K562 (cell line): ENCODE measurements around the gene FOXR1. TPM values are rescaled to one million over a fixed set of nuclear protein-coding genes. Genes with fewer than 3 reads are reported as not detected.

Source experiments
- CHD7 ChIP-seq: fragments of 200-600 bp; sonication (generic); IDR thresholded peaks from one replicate; pipeline ENCODE4 v1.6.1; 2012; ENCODE audit warnings: mild to moderate bottlenecking, low read depth, low read length, inconsistent platforms
- CREB1 ChIP-seq, 2 experiments: sonication (generic) in 1 of 2; formaldehyde crosslinking in 1 of 2; IDR thresholded peaks; 2 replicates each; pipeline versions ENCODE4 v1.6.1 to v1.8.0; 2012 to 2022; ENCODE audit warnings: inconsistent platforms in 1 of 2, mild to moderate bottlenecking in 1 of 2, missing genetic modification reagents in 1 of 2, moderate library complexity in 1 of 2
- FOXJ3 ChIP-seq: sonication (generic); formaldehyde crosslinking; IDR thresholded peaks from 2 replicates; pipeline ENCODE4 v1.4.0; 2020; ENCODE audit warnings: mild to moderate bottlenecking, missing genetic modification reagents
- GABPA ChIP-seq: fragments of 200-800 bp; sonication (Bioruptor generic); conservative IDR thresholded peaks from 2 replicates; pipeline ENCODE4 v1.6.1; 2016; ENCODE audit warnings: low read depth, missing genetic modification characterization, missing compliant biosample characterization
- HDAC2 ChIP-seq: fragments of 450-650 bp; IDR thresholded peaks from 2 replicates; pipeline ENCODE4 v1.6.1; 2016; ENCODE audit warnings: mild to moderate bottlenecking
- HDAC3 ChIP-seq: fragments of 450-650 bp; IDR thresholded peaks from 2 replicates; pipeline ENCODE4 v1.6.1; 2018; ENCODE audit warnings: borderline replicate concordance, mild to moderate bottlenecking, moderate library complexity; ENCODE audit not compliant: partially characterized antibody
- HSF4 ChIP-seq: fragments of 250-450 bp; sonication (Bioruptor Pico); IDR thresholded peaks from 2 replicates; pipeline ENCODE4 v2.1.2; 2022; ENCODE audit warnings: mild to moderate bottlenecking, moderate library complexity, borderline replicate concordance
- MTF1 ChIP-seq: fragments of 250-450 bp; sonication (Bioruptor Pico); IDR thresholded peaks from 2 replicates; pipeline ENCODE4 v1.9.0; 2021; ENCODE audit warnings: moderate library complexity, mild to moderate bottlenecking, inconsistent platforms, borderline replicate concordance
- MYC ChIP-seq, 2 experiments: fragments of 250-450 bp in 1 of 2; sonication (Bioruptor Pico) in 1 of 2; IDR thresholded peaks; 2 replicates each; pipeline versions ENCODE4 v1.5.1 to v1.6.1; 2012 to 2021; ENCODE audit warnings: low read depth in 2 of 2, borderline replicate concordance in 1 of 2, improper control_type of control experiment in 1 of 2, low read length in 1 of 2, mild to moderate bottlenecking in 1 of 2, moderate library complexity in 1 of 2
- ZBED1 ChIP-seq: IDR thresholded peaks from 2 replicates; pipeline ENCODE4 v1.6.1; 2014
- ZBTB2 ChIP-seq: fragments of 450-650 bp; IDR thresholded peaks from 2 replicates; pipeline ENCODE4 v1.6.1; 2016; ENCODE audit warnings: antibody characterized with exemption
- ZNF165 ChIP-seq: fragments of 250-450 bp; sonication (Bioruptor Pico); IDR thresholded peaks from 2 replicates; pipeline ENCODE4 v1.4.0; 2020; ENCODE audit warnings: borderline replicate concordance
- ZNF785 ChIP-seq: fragments of 250-450 bp; sonication (Bioruptor Pico); IDR thresholded peaks from 2 replicates; pipeline ENCODE4 v1.4.0; 2020; ENCODE audit warnings: mild to moderate bottlenecking
- polyA plus RNA-seq, 8 experiments: library from polyadenylated mRNA; depleted of rRNA in 4 of 8; stranded (reverse) in 5 of 8; unstranded in 3 of 8; fragments of >200 nt; fragmentation: Nextera tagmentation in 2 of 8; fragmentation: Illumina TruSeq in 1 of 8; extraction: Ambion mirVana in 2 of 8; extraction: Trizol in 1 of 8; gene quantifications; 2 replicates each; pipeline versions ENCODE4 v1.2.1 to v1.2.3, GENCODE V29; 2011 to 2014; ENCODE audit warnings: inconsistent platforms in 1 of 8, missing spikeins in 1 of 8
- total RNA-seq, 7 experiments: library from RNA; depleted of rRNA in 6 of 7; stranded (reverse); fragments of >200 nt in 6 of 7; fragmentation: Illumina TruSeq in 2 of 7; extraction: Trizol in 2 of 7; gene quantifications; 2 replicates each; pipeline versions ENCODE4 v1.2.1 to v1.2.3, GENCODE V29; 2011 to 2021; ENCODE audit warnings: low replicate concordance in 1 of 7

FOXR1 gene
- total and polyA plus RNA-seq, 9 of the 15 experiments (the other 6 are each of a cell fraction or from before 2014, with no cell fraction given), result not detected

DNA sequence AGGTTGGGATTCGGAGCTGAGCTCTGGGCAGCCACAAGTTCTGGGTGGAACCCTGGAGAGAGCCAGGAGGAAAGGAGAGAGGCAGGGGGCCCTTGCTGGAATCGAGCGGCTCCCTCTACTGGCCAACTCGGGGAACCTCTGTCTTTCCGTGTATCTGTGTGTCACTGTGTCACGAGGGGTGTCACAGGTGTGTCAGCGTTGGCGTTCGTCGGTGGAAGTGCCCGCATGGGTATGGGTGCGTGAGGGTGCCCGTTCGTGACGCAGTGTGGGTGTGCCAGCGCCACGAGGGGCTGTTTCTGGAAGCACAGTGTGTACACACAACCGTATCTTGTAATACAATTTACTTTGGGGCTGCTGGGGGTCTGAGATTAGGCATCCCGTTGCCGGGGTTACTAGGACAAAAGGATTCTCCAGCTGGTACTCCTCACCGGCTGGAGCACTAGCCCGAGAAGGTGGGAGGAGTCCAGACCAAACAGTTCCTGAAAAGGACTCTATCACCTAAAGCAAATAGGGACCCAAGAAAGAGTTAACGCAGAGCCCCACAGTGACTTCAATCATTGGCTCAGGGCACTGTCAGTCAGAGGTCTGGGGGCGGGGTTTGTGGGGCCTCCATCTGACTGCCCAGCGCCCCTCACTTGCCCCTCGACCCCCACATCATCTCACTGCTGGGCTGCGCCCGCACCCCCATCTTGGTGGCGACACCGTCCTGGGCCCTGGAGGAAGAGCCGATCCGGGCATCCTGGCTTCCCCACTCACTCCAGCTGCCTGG, 43.3 kb upstream of the FOXR1 start (continued):
- no peak for TF ChIP-seq CREB1 (IDR thresholded peaks at IDR 0.05)
- TF ChIP-seq CREB1 (CRISPR knock-in tag; IDR thresholded peaks at IDR 0.05), result peak; percentile 79
- no peak for TF ChIP-seq ZBED1
- no peak for TF ChIP-seq ZNF165 (CRISPR knock-in tag)
- TF ChIP-seq FOXJ3 (CRISPR knock-in tag), result no peak
- TF ChIP-seq ZBTB2, result peak; percentile 71; the same call in 1 of the 2 replicates
- no peak for TF ChIP-seq CHD7
- TF ChIP-seq HSF4 (CRISPR knock-in tag), result no peak
- TF ChIP-seq HDAC3, result no peak
- no peak for TF ChIP-seq ZNF785 (CRISPR knock-in tag)
- TF ChIP-seq GABPA (tag), result no peak
- peak; percentile 56; the same call in 1 of the 2 replicates for TF ChIP-seq MYC (IDR thresholded peaks at IDR 0.05; ENCODE audit: low read depth, low read length)
- no peak for TF ChIP-seq MYC (CRISPR knock-in tag; IDR thresholded peaks at IDR 0.05; ENCODE audit: borderline replicate concordance, low read depth)
- peak; percentile 85; the same call in 1 of the 2 replicates for TF ChIP-seq HDAC2
- TF ChIP-seq MTF1 (CRISPR knock-in tag), result no peak
